SJSA1 (cell line): ENCODE measurements around the gene SEMA5B. TPM values are rescaled to one million over a fixed set of nuclear protein-coding genes. Genes with fewer than 3 reads are reported as not detected.

ENCODE experiments used
- DNase-seq, 2 experiments: peaks; one replicate each; pipeline ENCODE4 v3.0.0-alpha.2; 2015 to 2020; ENCODE audit warnings: low spot score in 2 of 2, low read depth in 1 of 2
- H3K27ac ChIP-seq: fragments of 250-450 bp; sonication (Bioruptor Pico); 2 replicates; pipeline ENCODE4 v1.5.1; 2020; ENCODE audit warnings: mild to moderate bottlenecking, moderate library complexity
- H3K27me3 ChIP-seq: fragments of 250-450 bp; sonication (Bioruptor Pico); replicated peaks from 2 replicates; pipeline ENCODE4 v1.5.1; 2020; ENCODE audit warnings: mild to moderate bottlenecking, moderate library complexity
- H3K36me3 ChIP-seq: fragments of 250-450 bp; sonication (Bioruptor Pico); 2 replicates; pipeline ENCODE4 v1.5.1; 2020; ENCODE audit warnings: mild to moderate bottlenecking
- H3K4me1 ChIP-seq: fragments of 250-450 bp; sonication (Bioruptor Pico); replicated peaks from 2 replicates; pipeline ENCODE4 v1.6.1; 2021; ENCODE audit warnings: mild to moderate bottlenecking
- H3K4me3 ChIP-seq: fragments of 250-450 bp; sonication (Bioruptor Pico); 2 replicates; pipeline ENCODE4 v1.5.1; 2020; ENCODE audit warnings: mild to moderate bottlenecking
- H3K9me3 ChIP-seq: fragments of 250-450 bp; sonication (Bioruptor Pico); replicated peaks from 2 replicates; pipeline ENCODE4 v1.5.1; 2020; ENCODE audit warnings: mild to moderate bottlenecking
- total RNA-seq: library from RNA; depleted of rRNA; stranded (reverse); fragments of >200 nt; shearing (Covaris generic); gene quantifications from 2 replicates; pipeline ENCODE4 v1.2.3, GENCODE V29; 2014

The SEMA5B gene
- total RNA-seq, 1 experiment from 2014 or later, result not detected

- H3K27ac ChIP-seq, result no peak overlapping the region
- H3K4me3 ChIP-seq, result no peak overlapping the region
- no peak for DNase-seq
- peaks cover under 1% of the 10 kb centered on the region; the same call in 1 of the 2 replicates for H3K27me3 ChIP-seq
- 0 out of 2 replicates have a peak, but pooled peaks cover 3% of the 10 kb centered on the region for H3K4me1 ChIP-seq
- no peaks in the 10 kb centered on the region for H3K9me3 ChIP-seq
- H3K36me3 ChIP-seq, result no peaks in the 10 kb centered on the region
Measured at GRCh38 chr3:123048480-123049237, 21.1 kb upstream of the SEMA5B start.

GRCh38 chr3:123047062-123047319 lies 19.4 kb upstream of the SEMA5B start:
- peaks cover 13% of the 10 kb centered on the region for H3K27me3 ChIP-seq
- 0 out of 2 replicates have a peak, but pooled peaks cover 3% of the 10 kb centered on the region for H3K4me1 ChIP-seq
- H3K27ac ChIP-seq, result no peak overlapping the region
- no peaks in the 10 kb centered on the region for H3K9me3 ChIP-seq
- H3K36me3 ChIP-seq, result no peaks in the 10 kb centered on the region
- DNase-seq, result no peak
- H3K4me3 ChIP-seq, result no peak overlapping the region

- no peaks in the 10 kb centered on the region for H3K36me3 ChIP-seq
- no peaks in the 10 kb centered on the region for H3K9me3 ChIP-seq
- DNase-seq, result no peak
- no peak overlapping the region for H3K27ac ChIP-seq
- no peak overlapping the region for H3K4me3 ChIP-seq
- H3K27me3 ChIP-seq, result peaks cover 18% of the 10 kb centered on the region
- 0 out of 2 replicates have a peak, but pooled peaks cover 3% of the 10 kb centered on the region for H3K4me1 ChIP-seq
Measured at GRCh38 chr3:123046262-123047061, 18.9 kb upstream of the SEMA5B start.

GRCh38 chr3:123044981-123045763 lies 17.6 kb upstream of the SEMA5B start:
- no peak for DNase-seq
- Histone ChIP-seq H3K27ac (no peak overlapping the region), H3K4me3 (no peak overlapping the region), H3K27me3 (peaks cover 27% of the 10 kb centered on the region), H3K4me1 (0 out of 2 replicates have a peak, but pooled peaks cover 3% of the 10 kb centered on the region), H3K36me3 (no peaks in the 10 kb centered on the region), H3K9me3 (no peaks in the 10 kb centered on the region)

GRCh38 chr3:123042413-123042812 lies 14.8 kb upstream of the SEMA5B start:
- H3K27me3 ChIP-seq, result peaks cover 48% of the 10 kb centered on the region
- no peak for DNase-seq
- H3K36me3 ChIP-seq, result no peaks in the 10 kb centered on the region
- H3K4me3 ChIP-seq, result no peak overlapping the region
- no peak overlapping the region for H3K27ac ChIP-seq
- H3K4me1 ChIP-seq, result 0 out of 2 replicates have a peak, but pooled peaks cover 3% of the 10 kb centered on the region
- H3K9me3 ChIP-seq, result no peaks in the 10 kb centered on the region

GRCh38 chr3:123039178-123039577 lies 11.6 kb upstream of the SEMA5B start:
- no peak overlapping the region for H3K4me3 ChIP-seq
- no peaks in the 10 kb centered on the region for H3K9me3 ChIP-seq
- peaks cover 67% of the 10 kb centered on the region for H3K27me3 ChIP-seq
- no peaks in the 10 kb centered on the region for H3K4me1 ChIP-seq
- DNase-seq, result no peak
- H3K36me3 ChIP-seq, result no peaks in the 10 kb centered on the region
- no peak overlapping the region for H3K27ac ChIP-seq

- H3K9me3 ChIP-seq, result no peaks in the 10 kb centered on the region
- H3K27ac ChIP-seq, result no peak overlapping the region
- no peak overlapping the region for H3K4me3 ChIP-seq
- no peak for DNase-seq
- peaks cover 67% of the 10 kb centered on the region for H3K27me3 ChIP-seq
- H3K4me1 ChIP-seq, result no peaks in the 10 kb centered on the region
- H3K36me3 ChIP-seq, result no peaks in the 10 kb centered on the region
Measured at GRCh38 chr3:123038751-123039150, 11.2 kb upstream of the SEMA5B start.

GRCh38 chr3:123037015-123037375 lies 9.4 kb upstream of the SEMA5B start:
- H3K9me3 ChIP-seq, result no peaks in the 10 kb centered on the region
- H3K4me3 ChIP-seq, result no peak overlapping the region
- no peaks in the 10 kb centered on the region for H3K36me3 ChIP-seq
- H3K27ac ChIP-seq, result no peak overlapping the region
- DNase-seq, result no peak
- H3K27me3 ChIP-seq, result peaks cover 67% of the 10 kb centered on the region
- no peaks in the 10 kb centered on the region for H3K4me1 ChIP-seq

GRCh38 chr3:123036352-123037014 lies 8.9 kb upstream of the SEMA5B start:
- Histone ChIP-seq H3K9me3 (no peaks in the 10 kb centered on the region), H3K27ac (no peak overlapping the region), H3K4me3 (no peak overlapping the region), H3K27me3 (peaks cover 67% of the 10 kb centered on the region), H3K4me1 (no peaks in the 10 kb centered on the region), H3K36me3 (no peaks in the 10 kb centered on the region)
- no peak for DNase-seq

GRCh38 chr3:123034996-123035395 lies 7.4 kb upstream of the SEMA5B start:
- Histone ChIP-seq H3K36me3 (no peaks in the 10 kb centered on the region), H3K4me3 (no peak overlapping the region), H3K4me1 (no peaks in the 10 kb centered on the region), H3K9me3 (no peaks in the 10 kb centered on the region), H3K27me3 (peaks cover 73% of the 10 kb centered on the region), H3K27ac (no peak overlapping the region)
- no peak for DNase-seq

- Histone ChIP-seq H3K4me1 (no peaks in the 10 kb centered on the region), H3K27me3 (peaks cover 76% of the 10 kb centered on the region), H3K27ac (no peak overlapping the region), H3K4me3 (no peak overlapping the region), H3K9me3 (no peaks in the 10 kb centered on the region), H3K36me3 (no peaks in the 10 kb centered on the region)
- no peak for DNase-seq
Measured at GRCh38 chr3:123034120-123034519, 6.6 kb upstream of the SEMA5B start.

- no peaks in the 10 kb centered on the region for H3K9me3 ChIP-seq
- H3K27ac ChIP-seq, result no peak overlapping the region
- no peaks in the 10 kb centered on the region for H3K36me3 ChIP-seq
- H3K4me1 ChIP-seq, result peaks cover 14% of the 10 kb centered on the region
- H3K4me3 ChIP-seq, result no peak overlapping the region
- peaks cover 79% of the 10 kb centered on the region for H3K27me3 ChIP-seq
- no peak for DNase-seq
Measured at GRCh38 chr3:123032057-123032456, 4.5 kb upstream of the SEMA5B start.

- no peak for DNase-seq
- no peak overlapping the region for H3K4me3 ChIP-seq
- no peaks in the 10 kb centered on the region for H3K9me3 ChIP-seq
- peaks cover 80% of the 10 kb centered on the region for H3K27me3 ChIP-seq
- H3K4me1 ChIP-seq, result peaks cover 20% of the 10 kb centered on the region
- no peak overlapping the region for H3K27ac ChIP-seq
- no peaks in the 10 kb centered on the region for H3K36me3 ChIP-seq
Measured at GRCh38 chr3:123031051-123031450, 3.5 kb upstream of the SEMA5B start.
